Cortex of kidney (tissue), 1 donor: ENCODE results near the gene ELFN2.

Experiments
- DNase-seq: peaks from one replicate; lab custom pipeline; 2025; lab: John Stamatoyannopoulos, UW

ELFN2 gene

DNA sequence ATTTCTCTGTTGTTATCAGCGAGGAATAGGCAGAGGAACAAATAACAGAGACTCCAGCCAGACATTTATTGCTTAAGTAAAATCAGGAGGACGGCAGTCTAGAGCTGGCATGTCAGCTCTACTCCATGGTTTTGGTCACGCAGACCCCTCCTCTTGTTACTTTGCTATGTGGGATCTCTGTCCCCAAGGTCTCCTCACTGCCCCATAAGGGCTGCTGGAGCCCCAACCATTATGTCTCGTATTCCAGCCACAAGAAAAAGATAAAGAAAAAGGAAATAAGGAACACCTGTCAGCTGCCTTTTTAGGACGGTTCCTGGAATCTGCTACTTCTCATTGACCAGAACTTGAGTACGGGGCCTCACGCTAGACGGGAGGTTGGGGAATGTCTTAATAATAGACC lies 70.4 kb downstream of the ELFN2 start:
- DNase-seq: no peak

DNA sequence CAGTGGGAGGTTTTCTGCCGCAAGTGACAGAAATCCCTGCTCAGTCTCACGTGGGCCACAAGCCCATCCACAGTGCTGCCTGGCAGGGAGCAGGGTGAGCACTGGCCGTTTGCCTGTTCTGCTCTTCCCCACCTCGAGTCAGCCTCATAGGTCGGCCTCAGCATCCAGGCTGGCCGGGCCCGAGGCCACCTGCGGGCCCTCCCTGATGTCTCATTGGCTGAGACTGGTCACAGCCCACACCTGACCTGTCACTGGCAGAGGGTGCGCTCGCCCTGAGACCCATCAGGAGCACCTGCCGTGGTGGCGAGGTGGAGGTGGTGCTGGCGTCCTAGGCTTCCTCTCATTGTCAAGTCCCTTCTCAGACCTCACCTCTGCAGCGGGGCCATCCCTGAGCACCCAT lies 72.1 kb downstream of the ELFN2 start:
- no peak for DNase-seq

DNA sequence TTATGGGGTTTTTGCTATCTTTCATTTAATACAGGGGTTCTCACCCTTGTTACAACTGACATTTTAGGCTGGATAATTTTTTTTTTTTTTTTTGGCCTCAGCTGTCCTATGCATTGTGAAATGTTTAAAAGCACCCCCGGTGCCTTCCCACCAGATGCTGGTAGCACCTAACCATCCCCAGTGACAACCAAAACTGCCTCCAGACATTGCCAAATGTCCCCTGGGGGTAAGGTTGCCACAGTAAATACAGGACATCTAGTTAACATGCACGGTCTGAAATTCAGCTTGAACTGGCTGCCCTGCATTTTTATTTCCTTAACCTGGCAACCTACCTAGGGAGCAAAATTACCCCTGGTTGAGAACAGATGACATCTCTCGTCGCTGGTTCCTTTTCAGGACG lies 72.6 kb downstream of the ELFN2 start:
- DNase-seq: no peak

DNA sequence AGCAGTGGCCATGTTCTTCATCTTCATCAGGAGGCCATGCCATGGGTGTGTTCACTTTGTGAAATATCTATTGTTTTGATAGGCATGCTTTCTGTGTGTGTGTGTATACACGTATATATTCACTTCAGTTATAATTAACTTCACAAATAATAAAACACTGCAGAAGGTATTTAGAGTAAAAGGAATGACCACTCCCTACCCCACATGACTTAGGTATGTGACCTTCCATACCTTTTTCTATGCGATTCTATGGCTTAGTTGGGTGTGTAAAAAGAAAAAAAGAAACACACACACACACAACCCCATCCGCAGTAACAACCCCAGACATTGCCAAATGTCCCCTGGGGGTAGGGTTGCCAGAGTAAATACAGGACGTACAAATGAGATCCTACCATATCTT lies 73.0 kb downstream of the ELFN2 start:
- DNase-seq: no peak

DNA sequence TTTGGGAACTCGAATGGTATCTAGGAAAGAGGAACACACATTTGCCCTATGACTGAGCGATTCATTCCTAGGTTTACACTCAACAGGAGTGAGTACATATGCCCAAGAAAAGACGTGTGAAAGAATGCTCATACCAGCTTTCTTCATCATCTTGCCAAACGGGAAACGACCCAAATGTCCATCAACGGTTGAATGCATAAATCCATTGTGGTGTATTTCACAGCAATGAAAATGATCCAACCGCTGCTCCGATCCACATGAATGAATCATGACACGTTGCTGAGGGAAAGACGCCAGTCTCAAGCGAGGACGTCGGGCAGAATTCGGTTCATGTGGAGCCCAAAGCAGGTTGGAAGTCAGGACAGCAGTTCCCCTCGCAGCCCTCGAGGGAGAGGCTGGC lies 73.4 kb downstream of the ELFN2 start:
- DNase-seq: no peak

DNA sequence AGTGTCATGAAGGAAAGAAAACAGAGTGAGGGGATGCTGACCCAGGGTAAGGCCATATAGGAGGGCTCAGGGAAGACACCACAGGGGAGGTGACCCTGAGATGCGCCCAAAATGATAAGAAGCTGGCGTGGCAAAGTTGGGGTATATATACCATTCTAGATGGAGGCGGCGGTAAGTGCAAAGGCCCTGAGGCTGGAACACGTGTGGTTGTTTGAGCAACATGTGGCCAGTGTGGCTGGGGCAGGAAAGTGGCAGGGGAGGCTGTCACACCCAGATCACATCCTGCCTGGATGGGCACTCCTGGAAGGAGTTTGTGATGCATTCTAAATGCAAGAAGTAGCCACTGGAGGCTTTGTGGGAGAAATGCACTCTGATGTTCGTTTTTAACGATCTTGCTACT lies 74.8 kb downstream of the ELFN2 start:
- no peak for DNase-seq

DNA sequence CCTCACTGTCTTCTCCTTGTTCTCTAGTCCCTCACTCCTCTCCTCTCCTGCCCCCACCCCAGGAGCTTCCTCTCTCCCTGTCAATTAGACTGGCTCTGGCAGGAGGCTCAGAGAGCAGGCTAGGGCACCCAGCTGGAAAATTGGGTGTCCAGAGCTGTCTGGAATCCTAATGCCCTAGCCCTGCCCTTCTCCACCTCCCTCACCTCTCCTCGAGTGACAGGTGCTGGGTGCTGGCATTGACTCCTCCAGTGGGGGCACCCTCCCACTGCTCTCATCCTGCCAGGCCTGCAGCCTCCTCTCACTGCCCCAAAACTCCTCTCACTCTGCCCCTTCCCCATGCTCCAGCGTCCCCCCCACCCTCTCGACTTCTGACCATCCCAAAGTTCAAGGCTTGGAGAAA lies 76.0 kb downstream of the ELFN2 start:
- no peak for DNase-seq

DNA sequence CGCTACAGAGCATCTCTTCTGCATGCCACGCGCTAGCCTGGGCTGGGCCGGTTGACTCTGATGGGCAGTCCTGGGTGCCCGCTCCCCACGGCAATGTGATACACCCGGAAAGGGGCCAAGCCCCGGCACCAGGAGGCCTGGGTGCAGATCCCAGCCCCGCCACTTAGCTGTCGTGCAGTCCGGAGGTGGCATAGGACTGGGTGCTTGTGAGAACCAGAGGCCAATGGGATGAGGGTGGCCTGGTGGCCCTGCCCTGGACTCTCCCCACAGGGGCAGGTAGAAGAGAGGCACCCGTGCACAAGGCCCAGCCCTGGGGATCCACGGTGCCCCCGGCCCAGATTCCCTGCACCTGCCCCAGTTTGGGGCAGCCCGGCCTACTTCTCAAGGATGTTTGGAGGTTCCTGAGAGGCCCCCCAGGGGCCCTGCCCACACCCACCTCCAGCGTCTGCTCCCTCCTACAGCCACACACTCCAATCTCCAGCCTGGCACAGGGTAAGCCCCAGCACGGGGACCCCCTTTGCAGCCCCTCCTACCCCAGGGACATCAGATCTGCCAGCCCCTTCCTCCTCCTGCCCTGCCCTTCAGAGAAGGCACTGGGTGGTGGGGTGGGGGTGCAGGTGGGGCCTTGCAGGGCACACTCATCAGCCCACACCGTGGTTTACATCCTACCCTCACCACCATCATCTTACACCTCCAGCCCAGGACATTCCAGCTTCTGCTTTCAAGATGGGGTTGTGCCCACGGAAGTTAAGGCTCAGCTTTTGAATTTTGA lies 78.0 kb downstream of the ELFN2 start:
- no peak for DNase-seq

DNA sequence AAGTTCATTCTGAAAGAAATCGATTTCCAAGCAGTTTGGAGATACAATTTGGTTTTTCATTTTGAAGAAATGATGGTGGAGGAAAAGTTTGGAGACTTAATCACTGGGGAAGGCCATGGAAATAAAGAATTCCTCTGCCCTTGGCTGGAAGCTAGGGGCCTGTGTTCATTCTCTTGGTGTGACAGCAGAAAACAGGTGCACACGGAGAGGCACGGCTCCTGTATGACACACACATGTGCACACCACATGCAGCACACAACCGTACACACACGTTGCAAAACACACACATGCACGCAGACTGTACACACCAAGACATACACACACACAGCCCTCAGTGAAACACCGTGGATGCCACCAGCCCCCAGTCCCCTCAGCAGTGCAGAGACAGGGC lies 80.8 kb downstream of the ELFN2 start:
- no peak for DNase-seq

DNA sequence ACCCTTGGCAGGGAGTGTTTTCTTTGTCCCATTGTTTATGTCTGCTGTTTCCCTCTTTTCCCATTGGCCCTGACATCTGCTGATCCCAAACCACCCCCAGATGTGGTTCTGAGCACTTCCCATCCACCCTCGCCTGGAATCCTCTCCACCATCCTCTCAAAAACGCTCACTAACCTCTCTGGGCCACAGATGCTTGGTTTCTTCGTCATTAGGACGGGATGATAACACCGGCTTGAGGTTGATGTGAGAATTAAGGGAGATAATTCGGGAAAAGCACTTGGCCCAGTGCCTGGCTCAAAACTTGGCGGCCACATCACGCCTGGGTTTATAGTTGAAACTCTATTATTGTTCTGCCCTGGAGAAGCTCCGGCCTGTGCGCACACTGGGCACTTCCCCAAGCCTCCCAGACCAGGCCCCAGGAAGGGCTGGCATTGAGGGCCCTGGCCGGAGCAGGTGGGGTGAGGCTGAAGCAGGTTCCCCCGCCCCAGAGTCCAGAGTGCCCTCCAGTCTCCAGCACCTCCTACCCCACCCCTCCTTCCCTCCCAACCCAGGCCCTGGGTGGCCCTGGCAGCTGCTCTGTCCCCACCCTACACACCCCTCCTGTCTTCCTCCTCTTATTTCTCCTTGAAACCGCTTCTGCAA lies 81.3 kb downstream of the ELFN2 start:
- DNase-seq: no peak

DNA sequence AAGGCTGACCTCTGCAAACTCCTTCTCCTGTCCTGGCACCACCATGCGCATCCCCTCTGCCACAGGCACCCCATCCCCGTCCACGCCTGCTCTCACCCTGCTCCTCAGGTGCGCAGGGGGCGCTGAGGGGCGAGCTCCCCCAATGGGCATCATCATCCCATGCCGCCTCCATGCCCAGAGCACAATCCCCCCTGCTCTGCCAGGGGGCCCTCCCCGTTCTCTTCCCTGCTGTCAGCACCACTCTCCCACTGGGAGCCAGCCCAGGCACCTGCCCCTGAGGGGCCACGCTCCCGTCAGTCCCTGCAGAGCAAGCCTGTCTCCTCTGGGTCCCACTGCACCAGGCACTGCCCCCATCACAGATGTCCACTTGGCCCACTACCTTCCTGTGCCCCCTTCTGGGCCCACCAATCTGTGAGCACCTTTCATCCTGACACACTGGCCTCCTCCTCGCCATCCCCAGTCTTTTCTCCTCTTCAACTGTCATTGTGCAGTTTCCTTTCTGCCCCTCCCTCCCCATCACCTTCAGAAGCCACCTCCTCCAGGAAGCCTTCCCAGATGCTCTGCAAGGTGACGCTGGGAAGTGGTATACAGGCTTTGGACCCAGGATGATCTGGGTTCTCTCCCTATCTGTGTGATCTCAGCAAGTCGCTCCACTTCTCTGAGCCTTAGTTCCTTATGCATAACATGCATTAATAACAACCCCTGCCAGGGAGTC lies 82.4 kb downstream of the ELFN2 start:
- DNase-seq: no peak

DNA sequence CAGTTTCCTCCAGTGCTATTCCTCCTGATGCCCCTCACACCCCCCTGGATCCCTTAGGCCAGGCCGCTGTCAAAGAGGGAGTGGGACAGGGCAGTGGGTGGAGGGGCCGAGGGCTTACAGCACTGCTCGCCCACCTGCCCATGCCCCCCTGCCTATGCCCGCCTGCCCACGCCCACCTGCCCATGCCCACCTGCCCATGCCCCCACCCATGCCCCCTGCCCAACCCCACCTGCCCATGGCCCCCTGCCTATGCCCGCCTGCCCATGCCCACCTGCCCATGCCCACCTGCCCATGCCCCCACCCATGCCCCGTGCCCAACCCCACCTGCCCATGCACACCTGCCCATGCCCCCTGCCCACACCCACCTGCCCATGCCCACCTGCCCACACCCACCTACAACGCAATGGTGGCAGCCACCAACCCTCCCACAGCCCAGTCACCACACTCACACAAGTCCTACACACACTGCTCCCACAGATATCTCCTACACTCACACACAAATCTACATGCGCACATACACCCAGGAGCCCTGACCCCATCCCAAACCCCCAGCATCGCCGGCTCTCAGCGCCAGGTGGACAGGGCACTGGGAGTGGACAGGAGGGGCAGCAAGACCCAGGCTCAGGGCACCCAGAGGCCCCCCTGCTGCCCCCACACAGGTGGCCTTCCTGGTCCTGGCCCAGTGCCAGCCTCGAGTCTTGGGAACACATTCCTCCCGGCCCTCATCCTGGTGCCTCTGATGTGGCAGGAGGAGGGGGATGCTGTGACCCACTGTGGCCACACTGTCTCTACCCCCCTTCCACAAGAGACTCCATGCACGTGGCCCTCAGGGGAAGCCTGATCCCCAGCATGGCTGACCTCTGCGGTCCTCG lies 83.2 kb downstream of the ELFN2 start:
- no peak for DNase-seq

DNA sequence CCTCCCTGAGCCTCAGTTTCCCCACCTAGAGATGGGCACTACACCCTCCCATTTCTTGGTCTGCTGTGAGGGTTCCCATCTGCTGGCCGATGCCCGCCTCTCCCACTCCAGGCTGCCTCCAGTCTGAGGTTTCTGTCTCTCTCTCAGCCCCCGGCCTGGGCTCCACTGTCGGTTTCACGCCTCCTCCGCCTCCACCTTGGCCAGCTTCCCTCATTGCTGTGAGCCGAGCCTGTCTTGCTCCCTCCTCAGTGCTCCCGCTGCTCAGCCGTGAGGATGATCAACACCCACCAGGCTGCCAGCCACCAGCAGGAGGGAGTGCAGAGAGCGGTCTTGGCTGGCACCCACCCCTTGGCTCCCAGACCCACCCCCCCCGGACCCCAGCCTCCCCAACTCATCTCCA lies 83.9 kb downstream of the ELFN2 start:
- no peak for DNase-seq

DNA sequence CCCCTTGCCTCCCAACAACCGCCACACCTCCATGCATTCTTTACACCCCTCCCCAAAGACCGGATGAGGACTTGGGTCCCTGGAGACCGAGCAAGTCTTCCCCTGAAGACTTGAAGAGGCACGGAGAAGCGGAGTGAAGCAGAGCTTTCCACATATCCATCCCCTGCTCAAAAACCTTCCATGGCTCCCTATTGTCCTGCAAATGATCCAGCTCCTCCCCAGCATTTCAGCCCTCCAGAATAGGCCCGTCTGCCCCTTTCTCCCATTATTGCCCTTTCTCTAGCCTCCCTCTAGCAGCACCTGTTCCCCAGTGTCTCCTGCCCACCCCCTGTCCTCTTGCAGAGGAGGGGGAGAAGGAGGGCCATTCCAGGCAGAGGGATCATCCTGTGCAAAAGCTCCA lies 85.2 kb downstream of the ELFN2 start:
- no peak for DNase-seq

DNA sequence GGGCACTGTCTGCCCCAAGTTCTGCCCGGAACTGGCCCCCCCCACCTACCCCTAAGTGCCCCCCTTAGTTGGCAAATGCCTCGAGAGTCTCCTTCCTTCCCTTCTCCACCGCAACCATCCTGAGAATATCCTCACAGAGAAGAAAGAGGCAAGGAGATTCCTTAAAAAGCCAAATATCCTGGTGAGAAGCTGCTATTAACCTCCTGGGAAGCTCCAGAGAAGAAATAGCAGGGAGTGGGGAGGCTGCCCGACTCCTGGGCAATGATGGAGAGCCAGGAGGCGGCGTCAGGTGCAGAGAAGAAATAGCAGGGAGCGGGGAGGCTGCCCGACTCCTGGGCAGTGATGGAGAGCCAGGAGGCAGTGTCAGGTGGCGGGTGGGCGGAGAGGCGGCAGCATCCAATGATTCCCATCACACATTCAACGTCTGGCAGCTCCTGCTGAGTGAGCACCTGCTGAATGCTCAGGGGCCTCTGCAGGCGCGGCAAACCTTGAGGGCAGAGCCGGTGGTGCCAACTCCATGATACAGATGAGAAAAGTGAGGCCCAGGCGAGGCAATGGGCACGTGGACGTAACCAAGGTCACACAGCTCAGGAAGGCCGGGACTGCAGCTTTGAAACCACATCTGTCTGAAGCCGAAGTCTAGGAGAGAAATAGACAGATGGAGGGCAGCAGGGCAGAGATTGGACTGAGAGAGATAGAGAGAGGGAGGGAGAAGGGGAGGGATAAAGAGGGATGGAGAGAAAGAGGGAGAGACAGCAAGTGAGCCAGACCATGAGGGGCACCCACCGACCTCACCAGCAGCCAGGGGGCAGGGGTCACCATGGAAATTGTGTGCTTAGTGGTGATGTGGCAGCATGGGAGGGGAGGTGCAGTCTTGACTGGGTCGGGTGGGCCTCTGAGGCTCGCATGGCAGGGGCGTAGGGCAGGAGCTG lies 86.7 kb downstream of the ELFN2 start:
- DNase-seq: no peak

DNA sequence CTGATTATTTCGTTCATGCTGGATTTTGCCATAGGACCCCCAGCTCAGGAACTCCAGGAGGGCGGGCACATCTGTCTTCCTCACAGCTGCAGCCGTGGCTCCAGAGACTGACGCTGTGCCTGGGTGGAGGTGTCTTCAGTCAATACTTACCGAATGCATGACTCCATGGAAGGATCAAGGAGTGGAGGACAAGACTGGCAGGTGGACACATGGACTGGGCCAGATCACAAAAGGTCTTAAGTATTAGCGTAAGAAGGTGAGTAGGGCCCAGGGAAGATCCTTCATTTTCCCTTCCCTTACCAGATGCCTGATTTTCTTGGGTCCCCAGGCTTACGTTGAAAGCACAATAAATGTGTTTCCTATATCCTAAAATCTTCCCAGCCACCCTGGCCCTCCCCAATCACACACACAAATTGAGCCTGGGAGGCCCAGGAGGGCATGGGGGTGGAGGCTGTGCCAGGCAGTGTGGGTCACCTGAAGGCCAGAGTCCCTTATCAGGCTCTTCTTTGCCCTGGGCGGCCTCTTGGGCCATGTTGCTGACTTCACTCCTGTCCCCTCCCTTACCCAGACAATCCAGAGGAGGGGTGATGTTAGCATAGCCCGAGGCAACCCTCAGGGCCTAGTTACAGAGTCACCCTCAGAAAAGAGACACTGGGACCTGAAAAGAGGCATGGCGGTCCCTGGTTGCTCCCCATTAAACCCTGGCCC lies 88.6 kb downstream of the ELFN2 start:
- DNase-seq: no peak

DNA sequence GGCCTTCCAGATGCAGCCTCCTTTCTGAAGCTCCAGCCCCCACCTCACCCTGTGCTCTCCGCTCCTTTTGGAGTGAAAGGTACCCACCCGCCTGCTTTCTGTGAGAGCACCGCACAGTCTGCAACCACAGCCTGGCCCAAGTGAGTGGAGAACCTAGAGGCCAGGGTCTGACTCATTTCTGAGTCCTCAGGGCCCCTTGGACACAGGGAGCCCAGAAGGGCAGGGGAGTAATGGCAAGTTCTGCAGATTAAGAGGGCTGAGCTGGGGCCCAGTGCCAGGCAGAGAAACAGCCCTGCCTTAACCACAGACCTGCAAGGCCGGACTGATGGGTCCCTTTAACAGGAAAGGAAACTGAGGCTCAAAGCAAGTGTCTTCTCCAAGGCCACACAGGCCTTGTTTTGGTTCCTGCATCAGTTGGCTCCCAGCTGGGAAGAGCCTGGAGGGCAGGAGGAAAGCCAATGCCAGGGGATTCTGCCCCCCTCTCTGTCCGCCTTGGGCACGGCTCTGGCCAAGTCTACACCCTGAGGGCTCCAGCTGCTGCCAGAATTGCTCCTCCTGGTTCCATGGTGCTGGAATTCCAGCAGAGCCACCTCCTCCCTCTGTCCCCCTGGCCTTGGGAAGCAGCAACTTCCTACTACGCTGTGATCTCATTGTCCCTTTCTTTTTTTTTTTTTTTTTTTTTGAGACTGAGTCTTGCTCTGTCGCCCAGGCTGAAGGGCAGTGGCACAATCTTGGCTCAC lies 89.9 kb downstream of the ELFN2 start:
- DNase-seq: no peak

DNA sequence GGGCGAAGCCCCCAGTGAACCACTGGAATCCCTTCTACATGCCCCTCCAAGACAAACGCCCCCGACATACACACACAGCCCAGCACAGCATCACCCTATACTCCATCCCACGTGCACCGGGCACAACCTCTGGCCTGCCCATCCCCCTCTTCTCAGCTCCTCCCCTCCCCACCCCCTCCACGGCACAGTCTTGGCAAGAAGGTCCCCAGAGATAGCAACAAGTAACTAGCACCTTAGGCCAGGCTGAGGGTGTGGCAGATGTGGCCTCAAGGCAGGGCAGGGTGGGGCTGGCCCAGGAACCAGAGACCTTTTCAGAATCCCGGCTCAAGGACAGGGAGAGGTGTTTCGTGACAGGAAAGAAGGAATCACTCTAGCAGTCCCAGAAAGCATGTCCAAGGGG lies 90.7 kb downstream of the ELFN2 start:
- no peak for DNase-seq

DNA sequence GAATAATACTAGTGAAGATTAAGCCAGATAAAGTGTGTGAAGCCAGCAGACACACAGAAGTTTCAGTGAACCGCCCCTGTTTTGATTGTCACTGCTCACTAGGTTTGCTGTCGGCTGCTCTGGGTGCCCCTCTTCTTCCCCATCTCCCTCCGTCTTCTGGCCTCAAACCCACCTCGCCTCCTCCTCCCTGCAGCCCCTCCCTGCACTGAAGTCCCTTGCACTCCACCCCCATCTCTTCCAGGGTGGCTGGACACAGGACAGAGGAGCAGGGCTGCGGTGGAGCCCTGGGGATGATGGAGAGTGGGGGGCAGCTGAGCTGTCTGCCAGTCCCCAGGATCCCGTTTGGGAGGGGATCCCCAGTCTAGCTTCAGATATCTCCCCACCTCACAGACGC lies 91.5 kb downstream of the ELFN2 start:
- DNase-seq: no peak
